Transverse colon (tissue), 4 donors: ENCODE measurements around the gene FZD2. TPM values are rescaled to one million over a fixed set of nuclear protein-coding genes. Genes with fewer than 3 reads are reported as not detected.

Source experiments
- DNase-seq: peaks from one replicate; pipeline ENCODE4 v3.0.0-alpha.2; 2019
- H3K27ac ChIP-seq, 4 donors: fragments of 200-600 bp; sonication (generic); 2 replicates each; pipeline ENCODE4 v1.5.1; 2016 to 2018; ENCODE audit warnings: inconsistent platforms in 4 of 4
- H3K27me3 ChIP-seq: fragments of 200-600 bp; sonication (generic); 2 replicates; pipeline ENCODE4 v1.5.1; 2017; ENCODE audit warnings: inconsistent platforms
- H3K36me3 ChIP-seq, 4 donors: fragments of 200-600 bp; sonication (generic); 2 replicates each; pipeline ENCODE4 v1.5.1; 2017 to 2019; ENCODE audit warnings: inconsistent platforms in 4 of 4
- H3K4me1 ChIP-seq, 4 donors: fragments of 200-600 bp; sonication (generic); 2 replicates each; pipeline ENCODE4 v1.5.1; 2017 to 2020; ENCODE audit warnings: inconsistent platforms in 4 of 4
- H3K4me3 ChIP-seq, 4 donors: fragments of 200-600 bp; sonication (generic); 1 replicate in 1 of 4; 2 replicates in 3 of 4; pipeline versions ENCODE4 v1.5.1 to v1.6.1; 2017 to 2019; ENCODE audit warnings: inconsistent platforms in 4 of 4
- H3K9me3 ChIP-seq, 2 donors: fragments of 200-600 bp; sonication (generic); 2 replicates each; pipeline ENCODE4 v1.5.1; 2017 to 2019; ENCODE audit warnings: inconsistent platforms in 2 of 2
- EP300 ChIP-seq: sonication (generic); formaldehyde crosslinking; IDR thresholded peaks from one replicate; pipeline ENCODE4 v1.6.1; 2017; ENCODE audit warnings: antibody characterized with exemption, low read depth
- POLR2A ChIP-seq: fragments of 450-650 bp; IDR thresholded peaks from one replicate; pipeline ENCODE4 v1.6.1; 2016; ENCODE audit warnings: antibody characterized with exemption, mild to moderate bottlenecking, moderate library complexity
- POLR2AphosphoS5 ChIP-seq, 3 donors: sonication (generic); formaldehyde crosslinking; IDR thresholded peaks; one replicate each; pipeline ENCODE4 v1.6.1; 2016; ENCODE audit warnings: antibody characterized with exemption in 3 of 3
- WGBS, 2 donors: methylation state at CpG; one replicate each; pipeline ENCODE4 v1.1.5; 2018; ENCODE audit warnings: low coverage in 1 of 2; 5-methylcytosine and 5-hydroxymethylcytosine counted together
- in situ Hi-C, 4 donors: fragments of 200-750 bp; cut with MboI; loops; one replicate each; pipeline versions ENCODE4 v1.15.0 to v1.15.1; 2017; ENCODE audit warnings: low sequenced_read_pairs in 3 of 4, low pct_ligation_motif_present in 1 of 4, low pct_unique_long_range_greater_than_20kb in 1 of 4
- intact Hi-C: fragments of 100-400 bp; cut with DNase I; formaldehyde crosslinking; loops from one replicate; pipeline ENCODE4 v1.15.1; 2023; ENCODE audit warnings: low total_unique reads
- total RNA-seq, 4 donors: library from RNA; depleted of rRNA; stranded (reverse); fragments of >200 nt; gene quantifications; one replicate each; pipeline ENCODE4 v1.1.0, GENCODE V29; 2016
- TF ChIP-seq, protein P1 (sequence below), 5 experiments: fragments of 200-600 bp in 3 of 5; fragments of 450-650 bp in 2 of 5; sonication (generic) in 3 of 5; IDR thresholded peaks; 1 replicate in 2 of 5; 2 replicates in 3 of 5; pipeline ENCODE4 v1.5.1; 2016 to 2017; ENCODE audit warnings: antibody characterized with exemption in 5 of 5, inconsistent platforms in 3 of 5, mild to moderate bottlenecking in 2 of 5, moderate library complexity in 1 of 5

FZD2 gene
- total RNA-seq, 4 donors from 2014 or later = 0.41 to 1.3 TPM; not detected in 2

DNA sequence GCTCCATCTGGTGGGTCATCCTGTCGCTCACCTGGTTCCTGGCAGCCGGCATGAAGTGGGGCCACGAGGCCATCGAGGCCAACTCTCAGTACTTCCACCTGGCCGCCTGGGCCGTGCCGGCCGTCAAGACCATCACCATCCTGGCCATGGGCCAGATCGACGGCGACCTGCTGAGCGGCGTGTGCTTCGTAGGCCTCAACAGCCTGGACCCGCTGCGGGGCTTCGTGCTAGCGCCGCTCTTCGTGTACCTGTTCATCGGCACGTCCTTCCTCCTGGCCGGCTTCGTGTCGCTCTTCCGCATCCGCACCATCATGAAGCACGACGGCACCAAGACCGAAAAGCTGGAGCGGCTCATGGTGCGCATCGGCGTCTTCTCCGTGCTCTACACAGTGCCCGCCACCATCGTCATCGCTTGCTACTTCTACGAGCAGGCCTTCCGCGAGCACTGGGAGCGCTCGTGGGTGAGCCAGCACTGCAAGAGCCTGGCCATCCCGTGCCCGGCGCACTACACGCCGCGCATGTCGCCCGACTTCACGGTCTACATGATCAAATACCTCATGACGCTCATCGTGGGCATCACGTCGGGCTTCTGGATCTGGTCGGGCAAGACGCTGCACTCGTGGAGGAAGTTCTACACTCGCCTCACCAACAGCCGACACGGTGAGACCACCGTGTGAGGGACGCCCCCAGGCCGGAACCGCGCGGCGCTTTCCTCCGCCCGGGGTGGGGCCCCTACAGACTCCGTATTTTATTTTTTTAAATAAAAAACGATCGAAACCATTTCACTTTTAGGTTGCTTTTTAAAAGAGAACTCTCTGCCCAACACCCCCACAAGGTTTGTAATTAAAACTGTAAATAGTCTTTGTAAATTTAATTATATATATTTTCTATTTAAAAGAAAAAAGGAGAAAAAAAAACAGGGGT lies 1.7 kb downstream of the FZD2 start:
- Histone ChIP-seq H3K4me3 (no peak overlapping the region), H3K4me1 (peaks cover 0 to 35% (median 7%) of the 10 kb centered on the region in 4 donors), H3K27me3 (peaks cover 74% of the 10 kb centered on the region), H3K9me3 (no peaks in the 10 kb centered on the region), H3K36me3 (no peaks in the 10 kb centered on the region), H3K27ac (no peak overlapping the region)
- intact Hi-C loops = no loop called here
- TF ChIP-seq, protein P1, sequence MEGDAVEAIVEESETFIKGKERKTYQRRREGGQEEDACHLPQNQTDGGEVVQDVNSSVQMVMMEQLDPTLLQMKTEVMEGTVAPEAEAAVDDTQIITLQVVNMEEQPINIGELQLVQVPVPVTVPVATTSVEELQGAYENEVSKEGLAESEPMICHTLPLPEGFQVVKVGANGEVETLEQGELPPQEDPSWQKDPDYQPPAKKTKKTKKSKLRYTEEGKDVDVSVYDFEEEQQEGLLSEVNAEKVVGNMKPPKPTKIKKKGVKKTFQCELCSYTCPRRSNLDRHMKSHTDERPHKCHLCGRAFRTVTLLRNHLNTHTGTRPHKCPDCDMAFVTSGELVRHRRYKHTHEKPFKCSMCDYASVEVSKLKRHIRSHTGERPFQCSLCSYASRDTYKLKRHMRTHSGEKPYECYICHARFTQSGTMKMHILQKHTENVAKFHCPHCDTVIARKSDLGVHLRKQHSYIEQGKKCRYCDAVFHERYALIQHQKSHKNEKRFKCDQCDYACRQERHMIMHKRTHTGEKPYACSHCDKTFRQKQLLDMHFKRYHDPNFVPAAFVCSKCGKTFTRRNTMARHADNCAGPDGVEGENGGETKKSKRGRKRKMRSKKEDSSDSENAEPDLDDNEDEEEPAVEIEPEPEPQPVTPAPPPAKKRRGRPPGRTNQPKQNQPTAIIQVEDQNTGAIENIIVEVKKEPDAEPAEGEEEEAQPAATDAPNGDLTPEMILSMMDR (IDR thresholded peaks at IDR 0.05) = no peak
- no peak for TF ChIP-seq POLR2A
- no peak for TF ChIP-seq POLR2AphosphoS5 (IDR thresholded peaks at IDR 0.05)
- no peak for TF ChIP-seq EP300
- 68% methylated on average over 73 of the region's 74 CpGs; no CpG with 5 or more reads in 1 of the 2 donors for WGBS, 2 donors
- DNase-seq = no peak
- in situ Hi-C loops = no loop called here

DNA sequence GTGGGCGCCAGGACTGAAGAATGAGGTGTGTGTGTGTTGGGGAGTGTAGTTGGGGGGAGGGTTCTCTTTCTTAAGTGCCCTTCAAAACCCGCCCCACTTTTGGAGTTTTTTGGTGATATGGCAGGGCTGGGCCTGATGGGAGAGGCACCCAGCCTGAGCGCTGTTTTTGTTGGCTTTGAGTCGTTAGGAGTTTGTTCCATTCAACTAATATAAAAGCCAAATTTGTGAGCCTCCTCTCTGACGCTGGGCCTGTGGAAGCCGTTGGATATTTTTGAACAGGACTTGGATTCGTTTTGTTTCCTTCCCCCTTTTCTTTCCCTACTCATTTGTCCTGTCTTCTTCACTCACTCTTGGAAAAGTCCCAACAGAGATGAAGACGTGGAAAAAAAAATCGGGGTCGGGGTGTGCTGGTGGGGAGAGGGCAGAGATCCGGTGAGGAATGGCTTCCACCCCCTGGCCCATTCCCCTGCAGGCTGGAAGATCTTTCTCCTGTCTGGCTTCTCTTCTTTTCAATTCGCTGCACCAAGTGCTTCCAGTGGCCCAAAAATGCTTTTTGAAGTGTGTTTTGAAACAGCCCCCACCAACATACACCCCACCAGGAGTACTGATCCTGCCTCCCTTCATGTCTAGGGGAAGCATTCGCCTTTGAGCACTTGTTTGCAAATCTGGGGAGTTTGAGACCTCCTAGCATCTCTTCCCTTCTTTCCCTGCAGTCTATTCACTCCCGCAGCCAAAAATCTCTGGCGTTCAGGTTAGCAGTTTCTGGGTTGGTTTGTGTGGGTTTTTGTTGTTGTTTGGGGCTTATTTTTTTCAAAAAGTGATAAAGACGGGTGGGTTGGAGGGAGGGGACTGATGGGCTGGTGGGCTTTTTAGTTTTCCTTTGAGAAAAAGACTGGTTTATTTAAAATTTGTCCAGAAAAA lies 2.6 kb downstream of the FZD2 start:
- TF ChIP-seq, protein P1 (IDR thresholded peaks at IDR 0.05) = no peak
- no peak for TF ChIP-seq POLR2A
- TF ChIP-seq EP300 = no peak
- no peak for TF ChIP-seq POLR2AphosphoS5 (IDR thresholded peaks at IDR 0.05)
- Histone ChIP-seq H3K9me3 (no peaks in the 10 kb centered on the region), H3K36me3 (no peaks in the 10 kb centered on the region), H3K4me1 (peaks cover 0 to 35% (median 7%) of the 10 kb centered on the region in 4 donors), H3K27me3 (peaks cover 72% of the 10 kb centered on the region), H3K27ac (no peak overlapping the region), H3K4me3 (no peak overlapping the region)
- WGBS, 2 donors = 39 to 45% methylated on average over 13 to 16 of the region's 16 CpGs
- no peak for DNase-seq
- intact Hi-C loops (no loop called here), in situ Hi-C loops (no loop called here)

DNA sequence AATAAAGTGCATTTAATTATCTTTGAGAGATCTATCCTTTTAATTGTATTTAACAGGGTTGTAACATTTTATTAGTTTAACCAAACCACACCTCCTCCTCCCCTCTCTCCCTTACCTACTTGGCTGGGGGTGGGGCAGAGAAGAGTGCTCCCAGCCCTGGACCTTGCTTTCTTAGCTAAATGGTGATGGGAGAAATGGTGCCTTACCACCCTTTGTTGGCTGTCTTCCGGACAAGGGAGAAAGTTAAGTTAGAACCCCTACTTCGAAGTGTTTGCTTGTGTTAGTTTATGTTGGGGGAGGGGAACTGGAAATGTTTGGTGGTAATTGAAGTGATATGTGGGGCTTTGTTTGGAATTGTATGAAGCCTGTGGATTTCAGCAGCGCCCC lies 3.9 kb downstream of the FZD2 start:
- H3K4me1 ChIP-seq = peaks cover 0 to 29% (median 5%) of the 10 kb centered on the region in 4 donors
- TF ChIP-seq POLR2AphosphoS5 (IDR thresholded peaks at IDR 0.05) (no peak), EP300 (no peak), POLR2A (no peak)
- TF ChIP-seq, protein P1 (IDR thresholded peaks at IDR 0.05) = no peak
- H3K36me3 ChIP-seq = no peaks in the 10 kb centered on the region
- peaks cover 6% of the 10 kb centered on the region in 2 donors for H3K9me3 ChIP-seq
- in situ Hi-C loops = no loop called here
- H3K4me3 ChIP-seq = no peak overlapping the region
- H3K27me3 ChIP-seq = peaks cover 58% of the 10 kb centered on the region
- no peak for DNase-seq
- intact Hi-C loops = no loop called here
- WGBS, 2 donors = 24 to 38% methylated on average over 3 of the region's 3 CpGs
- H3K27ac ChIP-seq = no peak overlapping the region

DNA sequence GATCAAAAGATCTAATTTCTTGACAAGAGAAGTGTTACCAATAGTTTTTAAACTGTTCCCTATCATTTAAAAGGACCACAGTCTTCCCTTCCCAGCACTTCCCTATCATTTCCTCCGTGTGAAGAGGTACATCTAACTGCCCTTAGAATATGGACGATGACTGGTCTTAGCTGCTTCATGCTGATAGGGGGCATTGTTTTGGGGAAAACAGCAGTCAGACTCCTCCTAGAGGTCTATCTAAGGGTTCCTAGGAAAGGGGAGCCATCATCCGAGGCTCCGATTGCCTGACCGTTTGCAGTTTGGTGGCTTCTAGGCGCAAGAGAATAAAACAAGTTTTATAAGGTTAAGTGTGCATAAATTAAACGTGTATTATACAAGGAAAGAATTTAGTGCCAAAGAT lies 7.1 kb downstream of the FZD2 start:
- WGBS, 2 donors = 59 to 73% methylated on average over 5 to 7 of the region's 7 CpGs
- Histone ChIP-seq H3K36me3 (no peaks in the 10 kb centered on the region), H3K4me1 (peaks cover 0 to 6% (median 0%) of the 10 kb centered on the region in 4 donors), H3K4me3 (no peak overlapping the region), H3K9me3 (peaks cover 6% of the 10 kb centered on the region in 2 donors), H3K27ac (no peak overlapping the region), H3K27me3 (peaks cover 26% of the 10 kb centered on the region)
- intact Hi-C loops = no loop called here
- DNase-seq = no peak
- TF ChIP-seq, protein P1 (IDR thresholded peaks at IDR 0.05) = no peak
- TF ChIP-seq POLR2AphosphoS5 (IDR thresholded peaks at IDR 0.05) = no peak
- TF ChIP-seq EP300 = no peak
- TF ChIP-seq POLR2A = no peak
- in situ Hi-C loops = no loop called here
